Measurements from ENCODE around the gene NMRK1.

NMRK1 gene

GRCh38 chr9:75053869-75054268 lies 34.1 kb downstream of the NMRK1 start:
- DNase-seq = no peak

DNA sequence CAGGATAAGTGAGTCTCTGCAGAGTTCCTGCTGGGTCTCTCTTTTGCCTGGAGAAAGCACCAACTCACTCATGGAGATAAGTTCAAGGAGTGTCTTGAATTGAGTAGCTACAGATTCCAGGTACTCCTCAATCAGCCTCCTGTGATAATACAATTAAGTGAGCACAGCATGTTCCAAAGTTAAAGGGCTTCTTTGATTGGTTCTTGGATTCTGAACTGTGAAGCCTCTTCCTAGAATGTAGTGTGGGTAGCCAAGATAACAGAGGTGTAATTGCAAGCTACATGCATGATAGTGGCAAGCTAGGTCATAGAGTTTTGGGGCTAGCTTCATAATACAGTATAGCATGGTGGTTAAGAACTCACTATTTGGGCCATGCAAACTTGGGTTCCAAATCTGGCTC lies 36.7 kb downstream of the NMRK1 start:
- DNase-seq = no peak

GRCh38 chr9:75047506-75047905 lies 40.4 kb downstream of the NMRK1 start:
- DNase-seq = no peak

DNA sequence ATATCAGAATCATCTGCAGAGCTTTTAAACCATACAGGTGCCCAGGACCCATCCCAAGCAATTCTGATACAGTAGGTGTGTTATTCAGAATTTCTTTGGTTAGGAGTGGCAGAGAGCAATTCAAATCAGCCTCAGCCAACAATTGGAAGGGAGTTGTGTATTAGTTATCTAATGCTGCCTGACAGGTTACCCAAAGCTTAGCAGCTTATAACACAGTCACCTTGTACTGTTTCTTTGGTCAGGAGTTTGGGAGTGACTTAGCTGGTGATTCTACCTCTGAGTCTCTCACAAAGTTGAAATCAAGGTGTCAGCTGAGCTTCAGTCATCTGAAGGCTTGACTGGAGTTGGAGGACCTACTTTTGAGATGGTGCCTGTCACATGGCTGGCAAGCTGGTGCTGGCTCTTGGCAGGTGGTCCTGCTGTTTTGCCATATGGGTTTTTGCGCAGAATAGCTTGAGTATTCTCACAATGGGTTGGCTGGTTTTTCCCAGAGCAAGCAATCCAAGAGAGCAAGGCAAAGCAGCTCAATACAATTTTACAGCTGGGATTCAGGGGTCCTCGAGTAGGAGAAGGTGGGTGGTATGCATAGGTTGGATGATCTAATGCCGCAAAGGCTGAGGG lies 41.1 kb downstream of the NMRK1 start:
- no peak for DNase-seq

DNA sequence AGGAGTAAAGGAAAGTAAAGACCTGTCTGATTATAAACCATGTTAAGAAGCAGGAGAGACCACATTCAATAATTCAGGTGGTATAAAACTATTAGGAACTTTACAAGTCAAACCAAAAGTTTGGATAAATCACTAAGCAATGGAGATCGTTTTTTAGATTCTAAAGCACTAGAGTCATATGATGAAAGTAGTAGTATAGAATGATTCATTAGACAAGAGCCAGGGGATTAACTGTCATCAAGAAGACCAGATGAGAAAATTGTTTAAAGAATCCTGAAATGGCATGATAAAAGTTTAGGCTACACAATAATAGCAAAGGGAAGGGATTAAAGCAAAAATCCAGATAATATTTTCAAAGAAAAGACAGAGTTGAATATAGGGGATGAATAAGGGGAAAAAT lies 46.9 kb downstream of the NMRK1 start:
- no peak for DNase-seq

- DNase-seq = no peak
These were observed 48.2 kb downstream of the NMRK1 start for GRCh38 chr9:75039801-75040200.

- DNase-seq = no peak
These were observed 48.9 kb downstream of the NMRK1 start for GRCh38 chr9:75039009-75039408.

- DNase-seq = no peak
These were observed 51.2 kb downstream of the NMRK1 start for GRCh38 chr9:75036793-75037192.

DNA sequence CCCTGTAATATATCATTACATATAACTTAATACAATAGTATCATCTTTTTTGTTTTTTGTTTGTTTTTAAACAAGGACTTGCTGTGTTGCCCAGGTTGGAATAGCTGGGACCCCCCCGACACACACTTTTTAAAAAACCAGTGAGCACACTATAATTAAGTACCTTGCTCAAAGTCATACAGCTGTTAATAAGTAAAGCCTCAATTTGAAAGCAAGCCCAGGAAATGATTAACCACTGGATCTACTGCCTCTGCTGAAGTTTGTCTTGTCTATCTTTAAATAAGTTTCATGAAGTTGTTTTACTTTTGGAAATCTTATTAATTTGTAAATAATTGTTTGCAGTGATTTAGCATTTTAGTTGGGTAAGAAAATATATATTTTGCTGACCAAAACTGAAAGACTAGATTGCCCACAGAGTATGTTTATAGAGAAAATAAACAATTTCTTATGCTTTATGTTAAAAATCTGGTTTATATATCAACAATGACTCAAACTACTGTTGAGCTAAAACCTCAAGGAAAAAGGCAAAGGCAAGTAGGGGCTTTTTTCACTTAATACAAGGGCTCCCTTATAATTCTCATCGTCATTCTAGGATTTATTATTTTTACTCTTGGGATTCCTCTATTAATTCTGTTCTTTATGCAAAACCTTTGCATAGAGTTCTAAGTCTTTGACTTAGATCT lies 54.0 kb downstream of the NMRK1 start:
- no peak for DNase-seq

GRCh38 chr9:75027187-75028107 lies 60.5 kb downstream of the NMRK1 start:
- no peak for DNase-seq

GRCh38 chr9:75023846-75024245 lies 64.1 kb downstream of the NMRK1 start:
- DNase-seq = no peak

DNA sequence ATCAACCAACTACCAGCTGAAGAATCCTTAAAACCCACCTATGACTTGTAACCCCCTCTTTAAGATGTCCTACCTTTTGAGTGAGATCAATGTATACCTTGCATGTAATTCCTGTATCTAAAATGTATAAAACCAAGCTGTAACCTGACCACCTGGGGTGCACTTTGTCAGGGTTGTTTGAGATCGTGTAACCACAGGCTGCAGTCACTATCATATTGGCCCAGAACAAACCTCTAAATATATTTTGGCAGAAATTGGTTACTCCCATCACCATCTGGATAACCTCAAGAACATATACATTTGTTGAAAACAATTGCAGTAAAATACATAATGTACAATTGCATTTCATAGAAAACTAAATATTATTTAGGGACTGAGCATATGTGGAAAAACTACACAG lies 68.3 kb downstream of the NMRK1 start:
- DNase-seq = no peak

DNA sequence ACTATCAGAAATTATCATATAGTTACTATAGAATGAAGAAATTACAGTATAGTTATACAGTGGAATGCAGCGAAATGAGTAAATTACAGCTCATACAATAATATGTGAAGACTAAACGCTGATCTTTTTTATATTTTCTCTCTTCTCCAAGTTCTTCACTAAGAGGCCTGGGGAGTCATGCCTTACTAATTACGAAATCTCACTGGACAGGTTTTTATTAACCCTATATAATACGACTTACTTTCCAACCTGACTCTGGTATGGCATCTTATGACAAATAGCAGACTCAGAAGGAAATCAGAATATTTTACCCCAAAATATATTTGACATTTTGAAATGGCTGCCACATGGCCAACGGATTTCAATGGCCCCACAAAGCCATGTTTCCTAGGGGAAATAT lies 68.9 kb downstream of the NMRK1 start:
- DNase-seq = no peak

- no peak for DNase-seq
These were observed 70.6 kb downstream of the NMRK1 start for GRCh38 chr9:75017378-75017777.

DNA sequence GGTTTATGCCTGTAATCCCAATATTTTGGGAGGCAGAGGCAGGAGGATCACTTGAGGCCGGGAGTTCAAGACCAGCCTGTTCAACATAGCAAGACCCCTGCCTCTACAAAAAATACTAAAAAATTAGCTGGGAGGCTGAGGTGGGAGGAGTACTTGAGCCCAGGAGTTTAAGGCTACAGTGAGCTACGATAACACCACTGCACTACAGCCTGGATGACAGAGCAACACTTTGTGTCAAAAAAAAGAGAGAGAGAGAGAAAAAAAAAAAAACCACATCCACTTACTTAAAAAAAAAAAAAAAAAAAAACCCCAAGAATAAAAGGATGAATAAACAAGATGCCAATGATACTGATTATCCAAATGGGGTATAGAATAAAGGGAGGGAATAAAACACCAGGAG lies 74.2 kb downstream of the NMRK1 start:
- no peak for DNase-seq
